Activated CD8-positive, alpha-beta T cell treated with anti-CD3 and anti-CD28 coated beads for 36 hours (primary cell): ENCODE data around the gene SLC38A10. TPM values are rescaled to one million over a fixed set of nuclear protein-coding genes. Genes with fewer than 3 reads are reported as not detected.

Experiments used
- ATAC-seq: fragments of 200-7000 bp; cut with Tn5 transposase; one replicate; pipeline ENCODE4 v1.10.0; 2021; ENCODE audit warnings: mild to moderate bottlenecking, moderate library complexity
- CTCF ChIA-PET: fragments of 350-600 bp; sonication (Branson Sonifier 250); formaldehyde crosslinking; loops from one replicate; lab custom pipeline; 2021; ENCODE audit warnings: antibody characterized with exemption; lab: Charles Lee
- POLR2A ChIA-PET: fragments of 350-600 bp; sonication (Branson Sonifier 250); formaldehyde crosslinking; loops from one replicate; lab custom pipeline; 2021; ENCODE audit warnings: antibody characterized with exemption; lab: Charles Lee
- DNase-seq: peaks from one replicate; pipeline ENCODE4 v3.0.0-alpha.2; 2020
- H3K27ac Mint-ChIP-seq: one replicate; pipeline ENCODE4 v1.8.0; 2021; ENCODE audit warnings: mild to moderate bottlenecking, mixed read lengths
- H3K27me3 Mint-ChIP-seq: one replicate; pipeline ENCODE4 v1.8.0; 2021; ENCODE audit warnings: mixed read lengths
- H3K36me3 Mint-ChIP-seq: one replicate; pipeline ENCODE4 v1.8.0; 2021; ENCODE audit warnings: low read depth, mixed read lengths
- H3K4me1 Mint-ChIP-seq: one replicate; pipeline ENCODE4 v1.8.0; 2021; ENCODE audit warnings: low read depth, mixed read lengths
- H3K4me3 Mint-ChIP-seq: one replicate; pipeline ENCODE4 v1.8.0; 2021; ENCODE audit warnings: mild to moderate bottlenecking, moderate library complexity, mixed read lengths
- H3K9me3 Mint-ChIP-seq: one replicate; pipeline ENCODE4 v1.8.0; 2021; ENCODE audit warnings: mixed read lengths
- intact Hi-C: fragments of 100-400 bp; cut with micrococcal nuclease; formaldehyde crosslinking; loops from one replicate; pipeline ENCODE4 v1.10.0; 2022
- total RNA-seq, 2 experiments: library from RNA; stranded (reverse); gene quantifications; one replicate each; pipeline ENCODE4 v1.2.3, GENCODE V29; 2021
- TF ChIP-seq, protein P1 (sequence below): fragments of 200-600 bp; IDR thresholded peaks from one replicate; pipeline ENCODE4 v1.8.0; 2022; ENCODE audit warnings: antibody characterized with exemption, mild to moderate bottlenecking

SLC38A10 gene
- total RNA-seq, 2 experiments from 2014 or later: 42.7 to 45.4 TPM

DNA sequence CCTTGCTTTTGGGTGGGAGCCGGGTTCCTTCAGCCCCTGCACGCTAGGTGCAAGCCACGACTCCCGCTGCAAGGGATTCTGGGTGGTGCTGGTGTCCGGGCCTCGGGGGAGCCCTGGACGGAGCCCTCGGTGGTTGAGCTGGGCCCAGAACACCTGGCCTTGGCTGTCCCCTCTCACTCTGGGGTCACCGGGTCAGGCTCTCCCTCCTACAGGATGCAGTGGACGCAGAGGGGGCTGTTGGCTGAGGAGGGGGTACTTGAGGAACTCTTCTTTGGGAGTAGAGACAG is 27.9 kb upstream of the SLC38A10 start:
- no peak for DNase-seq
- Mint-ChIP-seq H3K27me3 (no peaks in the 10 kb centered on the region), H3K4me3 (no peak overlapping the region), H3K36me3 (no peaks in the 10 kb centered on the region), H3K9me3 (no peaks in the 10 kb centered on the region), H3K27ac (no peak overlapping the region), H3K4me1 (no peaks in the 10 kb centered on the region)
- POLR2A ChIA-PET: interaction anchor here (0.6 kb wide), 1 partner anchor 67 kb away, joined by 3 read pairs; no protein-coding TSS in a partner anchor
- ATAC-seq: no peak
- TF ChIP-seq, protein P1, sequence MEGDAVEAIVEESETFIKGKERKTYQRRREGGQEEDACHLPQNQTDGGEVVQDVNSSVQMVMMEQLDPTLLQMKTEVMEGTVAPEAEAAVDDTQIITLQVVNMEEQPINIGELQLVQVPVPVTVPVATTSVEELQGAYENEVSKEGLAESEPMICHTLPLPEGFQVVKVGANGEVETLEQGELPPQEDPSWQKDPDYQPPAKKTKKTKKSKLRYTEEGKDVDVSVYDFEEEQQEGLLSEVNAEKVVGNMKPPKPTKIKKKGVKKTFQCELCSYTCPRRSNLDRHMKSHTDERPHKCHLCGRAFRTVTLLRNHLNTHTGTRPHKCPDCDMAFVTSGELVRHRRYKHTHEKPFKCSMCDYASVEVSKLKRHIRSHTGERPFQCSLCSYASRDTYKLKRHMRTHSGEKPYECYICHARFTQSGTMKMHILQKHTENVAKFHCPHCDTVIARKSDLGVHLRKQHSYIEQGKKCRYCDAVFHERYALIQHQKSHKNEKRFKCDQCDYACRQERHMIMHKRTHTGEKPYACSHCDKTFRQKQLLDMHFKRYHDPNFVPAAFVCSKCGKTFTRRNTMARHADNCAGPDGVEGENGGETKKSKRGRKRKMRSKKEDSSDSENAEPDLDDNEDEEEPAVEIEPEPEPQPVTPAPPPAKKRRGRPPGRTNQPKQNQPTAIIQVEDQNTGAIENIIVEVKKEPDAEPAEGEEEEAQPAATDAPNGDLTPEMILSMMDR: no peak
- intact Hi-C loops: no loop called here
- CTCF ChIA-PET: interaction anchor here (0.8 to 1.5 kb wide), 5 partner anchors 10 to 162 kb away, joined by 3 to 4 read pairs (median 3); no protein-coding TSS in a partner anchor

- ATAC-seq (peak; percentile 98), DNase-seq (peak; percentile 71)
- TF ChIP-seq, protein P1: no peak
- Mint-ChIP-seq H3K4me3 (no peak overlapping the region), H3K9me3 (no peaks in the 10 kb centered on the region), H3K27ac (no peak overlapping the region), H3K27me3 (no peaks in the 10 kb centered on the region), H3K4me1 (no peaks in the 10 kb centered on the region), H3K36me3 (no peaks in the 10 kb centered on the region)
- POLR2A ChIA-PET: no interaction called here
- CTCF ChIA-PET: interaction anchor here (0.8 to 1.5 kb wide), 8 partner anchors 9 to 162 kb away, joined by 3 to 4 read pairs (median 3); partner anchors contain the start of gene SLC38A10
- intact Hi-C loops: no loop called here
These were observed 27.4 kb upstream of the SLC38A10 start for GRCh38 chr17:81322271-81323082.

GRCh38 chr17:81317961-81318605 is 23.0 kb upstream of the SLC38A10 start:
- ChIA-PET CTCF (no interaction called here), POLR2A (interaction anchor here (0.7 kb wide), 1 partner anchor 13 kb away, joined by 4 read pairs; no protein-coding TSS in a partner anchor)
- ATAC-seq (no peak), DNase-seq (no peak)
- TF ChIP-seq, protein P1: no peak
- H3K27me3 Mint-ChIP-seq: no peaks in the 10 kb centered on the region
- H3K36me3 Mint-ChIP-seq: no peaks in the 10 kb centered on the region
- no peaks in the 10 kb centered on the region for H3K9me3 Mint-ChIP-seq
- H3K4me1 Mint-ChIP-seq: no peaks in the 10 kb centered on the region
- H3K27ac Mint-ChIP-seq: no peak overlapping the region
- intact Hi-C loops: no loop called here
- no peak overlapping the region for H3K4me3 Mint-ChIP-seq

DNA sequence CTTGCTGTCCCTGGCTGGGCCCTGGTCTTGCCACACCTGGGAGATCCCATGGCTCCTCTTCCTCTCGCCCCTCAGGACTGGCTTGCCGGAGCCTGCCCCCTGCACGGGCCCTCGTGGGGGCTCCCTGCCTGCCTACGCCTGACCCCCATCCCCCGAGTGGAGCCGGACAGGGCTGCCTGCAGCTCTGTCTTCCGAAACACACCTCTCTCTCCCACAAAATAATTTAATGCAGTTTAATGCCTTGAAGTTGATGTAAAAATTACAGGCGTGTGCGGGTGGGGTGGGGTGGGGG is 22.4 kb upstream of the SLC38A10 start:
- Mint-ChIP-seq H3K4me3 (no peak overlapping the region), H3K4me1 (no peaks in the 10 kb centered on the region), H3K36me3 (no peaks in the 10 kb centered on the region), H3K27ac (no peak overlapping the region), H3K9me3 (no peaks in the 10 kb centered on the region), H3K27me3 (no peaks in the 10 kb centered on the region)
- TF ChIP-seq, protein P1: no peak
- POLR2A ChIA-PET: no interaction called here
- ATAC-seq (no peak), DNase-seq (no peak)
- intact Hi-C loops: no loop called here
- CTCF ChIA-PET: no interaction called here

- POLR2A ChIA-PET: no interaction called here
- DNase-seq (no peak), ATAC-seq (no peak)
- H3K9me3 Mint-ChIP-seq: no peaks in the 10 kb centered on the region
- CTCF ChIA-PET: no interaction called here
- H3K4me1 Mint-ChIP-seq: no peaks in the 10 kb centered on the region
- no peaks in the 10 kb centered on the region for H3K36me3 Mint-ChIP-seq
- intact Hi-C loops: no loop called here
- no peaks in the 10 kb centered on the region for H3K27me3 Mint-ChIP-seq
- TF ChIP-seq, protein P1: no peak
- H3K4me3 Mint-ChIP-seq: no peak overlapping the region
- H3K27ac Mint-ChIP-seq: no peak overlapping the region
These were observed 20.8 kb upstream of the SLC38A10 start for GRCh38 chr17:81315885-81316391.
